ENCODE data around the gene BNIP3. TPM values are rescaled to one million over a fixed set of nuclear protein-coding genes. Genes with fewer than 3 reads are reported as not detected.

The BNIP3 gene
- total RNA-seq, 2 donors from 2014 or later: 33.6 to 81.5 TPM

DNA sequence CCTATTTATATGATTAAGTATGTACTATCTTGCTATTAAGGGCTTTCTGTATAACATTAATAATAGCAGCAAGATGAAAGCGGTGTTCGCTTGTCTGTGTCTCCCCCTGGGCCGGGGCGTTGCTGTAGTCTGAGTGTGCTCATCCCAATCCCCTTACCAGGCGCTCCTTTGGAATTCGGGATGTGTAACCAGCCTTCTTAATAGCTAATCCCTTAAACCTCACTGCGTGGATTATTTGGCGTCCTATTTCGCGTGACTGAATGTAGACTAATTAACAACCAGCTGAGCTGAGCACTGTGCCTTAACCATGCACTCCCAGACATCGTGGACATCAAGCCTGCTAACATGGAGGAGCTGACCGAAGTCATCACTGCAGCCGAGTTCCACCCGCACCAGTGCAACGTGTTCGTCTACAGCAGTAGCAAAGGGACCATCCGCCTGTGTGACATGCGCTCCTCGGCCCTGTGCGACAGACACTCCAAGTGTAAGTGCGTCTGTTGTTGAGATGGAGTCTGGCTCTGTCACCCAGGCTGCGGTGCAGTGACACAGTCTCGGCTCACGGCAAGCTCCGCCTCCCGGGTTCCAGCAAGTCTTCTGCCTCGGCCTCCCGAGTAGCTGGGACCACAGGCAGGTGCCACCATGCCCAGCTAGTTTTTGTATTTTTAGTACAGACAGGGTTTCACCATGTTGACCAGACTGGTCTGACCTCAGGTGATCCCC is 36.6 kb downstream of the BNIP3 start:
- peaks cover 11 to 29% of the 10 kb centered on the region in 2 donors for H3K4me1 ChIP-seq (ENCODE audit: control insufficient read depth in 1 of 2, low read depth in 2 of 2)
- H3K9me3 ChIP-seq: no peaks in the 10 kb centered on the region
- peak overlapping the region; percentile 78 to 89 for H3K27ac ChIP-seq
- DNase-seq (ENCODE audit: low spot score) (no peak), ATAC-seq (ENCODE audit: insufficient number of reproducible peaks, low FRiP score, low read depth) (no peak)
- H3K27me3 ChIP-seq (replicated peaks; ENCODE audit: insufficient read depth): no peaks in the 10 kb centered on the region
- TF ChIP-seq CTCF (IDR thresholded peaks at IDR 0.05): no peak
- peak overlapping the region; percentile 57 for H3K4me3 ChIP-seq
- H3K36me3 ChIP-seq: peaks cover 31% of the 10 kb centered on the region

DNA sequence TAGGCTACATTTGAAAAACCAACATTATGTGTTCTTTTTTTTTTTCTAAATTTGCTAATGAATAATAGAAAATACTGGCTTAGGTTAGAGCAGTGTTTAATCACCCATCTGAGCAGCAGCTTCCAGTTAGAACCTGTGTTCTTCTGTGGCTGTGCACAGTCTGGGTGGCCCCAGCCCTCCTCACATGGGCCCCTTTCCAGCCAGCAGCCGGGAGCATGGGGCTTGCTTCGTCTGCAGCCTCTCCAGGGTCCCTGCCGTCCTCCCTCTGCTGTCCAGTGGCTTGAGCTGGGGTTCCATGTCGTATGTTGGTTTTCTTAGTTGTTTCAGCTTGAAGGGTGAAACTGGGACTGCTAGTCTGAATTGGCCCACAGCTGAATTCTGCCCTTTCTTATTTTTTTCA is 37.3 kb downstream of the BNIP3 start:
- Histone ChIP-seq H3K4me3 (no peak overlapping the region), H3K27me3 (replicated peaks; ENCODE audit: insufficient read depth) (no peaks in the 10 kb centered on the region), H3K4me1 (ENCODE audit: control insufficient read depth in 1 of 2, low read depth in 2 of 2) (peaks cover 11 to 29% of the 10 kb centered on the region in 2 donors), H3K36me3 (peaks cover 30% of the 10 kb centered on the region), H3K27ac (no peak overlapping the region), H3K9me3 (no peaks in the 10 kb centered on the region)
- no peak for ATAC-seq (ENCODE audit: insufficient number of reproducible peaks, low FRiP score, low read depth)
- TF ChIP-seq CTCF (IDR thresholded peaks at IDR 0.05): no peak
- DNase-seq (ENCODE audit: low spot score): no peak

GRCh38 chr10:131943021-131943814 is 38.5 kb downstream of the BNIP3 start:
- H3K36me3 ChIP-seq: peaks cover 26% of the 10 kb centered on the region
- ATAC-seq (ENCODE audit: insufficient number of reproducible peaks, low FRiP score, low read depth): no peak

GRCh38 chr10:131942455-131942854 is 39.3 kb downstream of the BNIP3 start:
- H3K9me3 ChIP-seq: no peaks in the 10 kb centered on the region
- ATAC-seq (ENCODE audit: insufficient number of reproducible peaks, low FRiP score, low read depth) (no peak), DNase-seq (ENCODE audit: low spot score) (no peak)
- H3K27me3 ChIP-seq (replicated peaks; ENCODE audit: insufficient read depth): no peaks in the 10 kb centered on the region
- H3K36me3 ChIP-seq: peaks cover 23% of the 10 kb centered on the region
- no peak for TF ChIP-seq CTCF (IDR thresholded peaks at IDR 0.05)
- peaks cover 11 to 29% of the 10 kb centered on the region in 2 donors for H3K4me1 ChIP-seq (ENCODE audit: control insufficient read depth in 1 of 2, low read depth in 2 of 2)
- H3K4me3 ChIP-seq: no peak overlapping the region
- no peak overlapping the region for H3K27ac ChIP-seq

More at GRCh38 chr10:131943021-131943814, 38.5 kb downstream of the BNIP3 start:
- Histone ChIP-seq H3K27ac (no peak overlapping the region), H3K4me1 (ENCODE audit: control insufficient read depth in 1 of 2, low read depth in 2 of 2) (peaks cover 11 to 29% of the 10 kb centered on the region in 2 donors), H3K4me3 (no peak overlapping the region), H3K9me3 (no peaks in the 10 kb centered on the region), H3K27me3 (replicated peaks; ENCODE audit: insufficient read depth) (no peaks in the 10 kb centered on the region)
- TF ChIP-seq CTCF (IDR thresholded peaks at IDR 0.05): no peak
- no peak for DNase-seq (ENCODE audit: low spot score)

DNA sequence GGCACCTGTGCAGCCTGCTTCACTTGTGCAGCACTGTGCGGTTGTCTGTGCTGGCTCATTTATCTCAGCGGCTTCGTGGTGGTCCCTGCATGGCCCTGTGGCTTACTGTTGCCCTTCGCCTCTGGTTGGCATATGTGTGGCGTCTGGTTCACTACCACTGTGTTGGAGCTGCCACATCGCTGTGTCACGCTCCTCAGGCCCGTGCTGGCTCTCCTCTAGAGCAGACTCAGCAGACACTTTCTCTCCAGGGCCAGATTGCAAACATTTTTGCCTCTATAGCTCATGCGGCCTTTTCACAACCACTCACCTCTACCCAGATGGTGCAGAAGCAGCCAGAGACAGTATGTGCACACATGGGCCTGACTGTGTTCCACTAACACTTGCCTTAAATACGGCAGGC is 43.0 kb downstream of the BNIP3 start:
- ATAC-seq (ENCODE audit: insufficient number of reproducible peaks, low FRiP score, low read depth) (no peak), DNase-seq (ENCODE audit: low spot score) (no peak)
- H3K9me3 ChIP-seq: no peaks in the 10 kb centered on the region
- no peak overlapping the region for H3K4me3 ChIP-seq
- no peak overlapping the region for H3K27ac ChIP-seq
- no peaks in the 10 kb centered on the region for H3K27me3 ChIP-seq (replicated peaks; ENCODE audit: insufficient read depth)
- H3K36me3 ChIP-seq: peaks cover 20% of the 10 kb centered on the region
- H3K4me1 ChIP-seq (ENCODE audit: control insufficient read depth in 1 of 2, low read depth in 2 of 2): no peaks in the 10 kb centered on the region
- no peak for TF ChIP-seq CTCF (IDR thresholded peaks at IDR 0.05)
